Erythroblast (primary cell): ENCODE results near the gene NFATC2IP.

Experiments used
- DNase-seq, 2 experiments: peaks; one replicate each; lab custom pipeline; 2025; lab: John Stamatoyannopoulos, UW
- GATA1 ChIP-seq: IDR thresholded peaks from 2 replicates; pipeline ENCODE4 v1.6.1; 2011; ENCODE audit warnings: low read depth, mild to moderate bottlenecking, control low read depth, low read length, moderate library complexity
- POLR2A ChIP-seq: IDR thresholded peaks from 2 replicates; pipeline ENCODE4 v1.6.1; 2011; ENCODE audit warnings: mild to moderate bottlenecking, low read length

The NFATC2IP gene

DNA sequence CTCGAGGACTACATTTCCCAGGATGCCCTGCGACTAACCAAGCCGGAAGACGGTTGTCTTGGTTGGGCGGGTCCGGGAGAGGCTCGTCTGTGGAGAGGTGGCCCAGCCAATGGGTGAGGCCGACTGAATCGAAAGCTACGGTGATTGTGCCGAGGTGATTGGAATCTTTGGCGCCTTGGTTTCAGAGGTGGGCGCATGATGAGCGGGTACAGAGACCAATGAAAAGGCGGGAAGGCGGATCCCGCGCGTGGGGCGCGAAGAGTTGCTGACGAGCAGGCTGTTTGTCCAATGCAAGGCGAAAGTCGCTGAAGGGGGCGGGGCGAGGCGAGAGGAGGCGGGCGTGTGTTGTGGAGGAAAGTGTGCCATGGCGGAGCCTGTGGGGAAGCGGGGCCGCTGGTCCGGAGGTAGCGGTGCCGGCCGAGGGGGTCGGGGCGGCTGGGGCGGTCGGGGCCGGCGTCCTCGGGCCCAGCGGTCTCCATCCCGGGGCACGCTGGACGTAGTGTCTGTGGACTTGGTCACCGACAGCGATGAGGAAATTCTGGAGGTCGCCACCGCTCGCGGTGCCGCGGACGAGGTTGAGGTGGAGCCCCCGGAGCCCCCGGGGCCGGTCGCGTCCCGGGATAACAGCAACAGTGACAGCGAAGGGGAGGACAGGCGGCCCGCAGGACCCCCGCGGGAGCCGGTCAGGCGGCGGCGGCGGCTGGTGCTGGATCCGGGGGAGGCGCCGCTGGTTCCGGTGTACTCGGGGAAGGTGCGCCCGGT is at the start of gene NFATC2IP:
Gene NFATC2IP, plus strand, starts transcription at position 290 of the 762 bp plus-strand sequence. Its CDS starts 75 bp downstream, at position 365.
- no peak for TF ChIP-seq GATA1
- peak; percentile 71 for TF ChIP-seq POLR2A
- DNase-seq, result peak; percentile 100

- no peak for DNase-seq
- no peak for TF ChIP-seq POLR2A
- TF ChIP-seq GATA1, result no peak
These were observed 48.9 kb upstream of the NFATC2IP start for GRCh38 chr16:28901862-28902261.

- no peak for TF ChIP-seq POLR2A
- TF ChIP-seq GATA1, result no peak
- DNase-seq, result no peak
These were observed 47.8 kb upstream of the NFATC2IP start for GRCh38 chr16:28902909-28903308.

DNA sequence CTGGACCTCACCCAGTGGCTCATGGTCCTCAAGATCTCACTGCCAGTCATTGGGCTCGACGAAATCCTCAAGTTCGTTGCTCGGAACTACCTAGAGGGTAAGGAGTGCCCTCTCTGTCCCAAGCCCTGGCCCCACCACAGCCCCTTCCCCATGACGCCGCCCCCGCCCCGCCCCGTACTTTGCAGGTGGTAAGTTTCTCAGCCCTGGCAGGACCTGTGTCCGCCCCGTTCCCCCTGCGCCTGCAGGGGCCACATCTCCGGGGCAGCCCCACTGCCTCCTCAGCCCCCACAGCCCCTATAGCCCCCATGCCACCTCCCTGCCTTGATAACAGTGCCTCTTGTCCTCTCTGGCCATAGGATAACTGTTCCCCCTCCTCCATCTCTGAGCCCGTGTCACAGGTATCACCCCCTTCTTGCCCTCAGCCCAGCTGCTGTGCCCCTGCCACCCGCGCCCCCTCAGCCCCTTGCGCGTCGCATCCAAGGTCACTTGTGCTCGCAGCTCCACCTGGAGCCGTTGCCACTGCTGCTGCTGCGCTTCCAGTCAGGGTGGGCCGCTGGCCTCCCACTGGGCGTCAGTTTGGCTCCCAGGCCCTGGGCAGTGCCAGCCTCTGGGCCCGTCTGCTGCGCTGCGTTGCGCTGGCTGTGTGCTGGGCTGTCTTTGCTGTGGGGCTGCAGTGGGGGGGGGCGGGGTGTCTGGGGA is 47.2 kb upstream of the NFATC2IP start:
- TF ChIP-seq GATA1 (no peak), POLR2A (no peak)
- DNase-seq, result no peak

GRCh38 chr16:28904363-28904762 is 46.4 kb upstream of the NFATC2IP start:
- DNase-seq, result no peak
- no peak for TF ChIP-seq GATA1
- no peak for TF ChIP-seq POLR2A

DNA sequence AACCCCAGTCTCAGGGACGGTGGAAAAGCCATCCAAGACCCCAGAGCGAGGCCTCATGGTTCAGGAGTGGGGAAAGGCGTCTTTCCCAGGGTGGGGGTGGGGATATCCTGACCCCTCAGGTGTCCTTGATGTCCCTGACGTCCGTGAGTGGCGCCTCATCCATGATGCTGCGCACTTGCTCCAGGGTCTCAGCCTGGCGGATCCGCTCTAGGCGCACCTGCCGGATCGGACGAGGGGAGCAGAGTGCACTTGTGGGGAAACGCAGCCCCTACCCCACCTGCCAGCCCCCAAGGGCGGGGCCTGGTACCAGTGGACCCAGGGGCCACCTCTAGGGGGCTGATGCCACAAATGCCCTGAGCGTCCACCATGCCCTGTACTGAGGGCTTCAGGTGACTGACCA is 45.9 kb upstream of the NFATC2IP start:
- DNase-seq, result no peak
- TF ChIP-seq POLR2A (no peak), GATA1 (no peak)

- TF ChIP-seq GATA1, result no peak
- no peak for TF ChIP-seq POLR2A
- no peak for DNase-seq
These were observed 45.4 kb upstream of the NFATC2IP start for GRCh38 chr16:28905229-28905754.

GRCh38 chr16:28905800-28906372 is 44.9 kb upstream of the NFATC2IP start:
- no peak for DNase-seq
- TF ChIP-seq GATA1 (no peak), POLR2A (no peak)

DNA sequence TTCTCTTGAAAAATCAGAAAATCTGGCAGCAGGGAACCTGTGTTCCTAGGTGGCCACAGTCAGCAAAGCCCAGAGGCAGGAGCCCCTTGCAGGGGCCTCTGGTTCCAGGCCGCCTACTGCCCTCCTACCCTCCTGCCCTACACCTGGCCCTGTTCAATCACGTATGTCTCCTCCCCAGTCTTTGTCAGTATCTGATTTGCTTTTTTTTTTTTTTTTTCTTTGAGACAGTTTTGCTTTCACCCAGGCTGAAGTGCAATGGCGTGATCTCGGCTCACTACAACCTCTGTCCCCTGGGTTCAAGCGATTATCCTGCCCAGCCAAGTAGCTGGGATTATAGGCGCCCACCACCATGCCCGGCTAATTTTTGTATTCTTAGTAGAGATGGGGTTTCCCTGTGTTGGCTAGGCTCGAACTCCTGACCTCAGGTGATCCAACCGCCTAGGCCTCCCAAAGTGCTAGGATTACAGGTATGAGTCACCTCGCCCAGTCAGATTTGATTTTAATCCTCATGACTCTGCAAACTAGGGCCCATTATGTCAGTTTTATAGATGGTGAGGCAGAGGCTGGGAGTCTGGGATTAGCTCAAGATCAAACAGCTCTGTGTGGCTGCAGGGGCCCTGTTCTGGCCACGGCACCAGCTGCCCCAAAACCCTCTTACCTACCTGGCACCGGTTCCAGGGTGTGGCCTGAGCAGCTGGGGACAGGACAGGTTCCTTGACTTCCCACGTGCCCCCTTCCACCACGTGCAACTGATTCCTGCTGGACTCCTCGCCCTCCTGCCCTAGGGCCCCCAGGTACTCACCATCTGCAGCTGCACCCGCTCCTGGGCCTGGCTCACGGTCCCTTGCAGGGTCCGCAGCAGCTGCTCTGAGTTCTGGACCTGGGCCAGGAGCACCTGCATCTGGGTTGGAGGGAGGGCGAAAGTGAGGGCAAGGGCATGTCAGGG is 40.4 kb upstream of the NFATC2IP start:
- DNase-seq, result no peak
- TF ChIP-seq GATA1, result no peak
- no peak for TF ChIP-seq POLR2A

DNA sequence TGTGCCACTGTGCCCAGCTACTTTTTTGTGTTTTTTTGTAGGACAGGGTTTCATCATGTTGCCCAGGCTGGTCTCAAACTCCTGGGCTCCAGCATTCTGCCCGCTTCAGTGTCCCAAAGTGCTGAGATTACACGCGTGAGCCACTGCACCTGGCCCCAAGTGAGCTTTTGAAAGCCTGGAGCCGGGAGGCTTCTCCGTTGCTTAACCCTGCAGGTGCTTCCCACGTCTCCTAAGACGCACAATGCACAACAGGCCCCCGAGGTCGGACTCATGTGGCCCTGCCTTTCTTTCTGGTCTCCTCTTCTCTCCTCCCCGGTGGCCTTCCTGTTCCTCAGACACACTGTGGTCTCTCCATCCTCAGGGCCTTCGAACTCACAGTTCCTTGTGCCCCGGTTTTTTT is 38.2 kb upstream of the NFATC2IP start:
- TF ChIP-seq POLR2A (no peak), GATA1 (no peak)
- DNase-seq, result no peak

GRCh38 chr16:28913946-28914724 is 36.6 kb upstream of the NFATC2IP start:
- DNase-seq, result no peak
- TF ChIP-seq GATA1, result no peak
- TF ChIP-seq POLR2A, result no peak

DNA sequence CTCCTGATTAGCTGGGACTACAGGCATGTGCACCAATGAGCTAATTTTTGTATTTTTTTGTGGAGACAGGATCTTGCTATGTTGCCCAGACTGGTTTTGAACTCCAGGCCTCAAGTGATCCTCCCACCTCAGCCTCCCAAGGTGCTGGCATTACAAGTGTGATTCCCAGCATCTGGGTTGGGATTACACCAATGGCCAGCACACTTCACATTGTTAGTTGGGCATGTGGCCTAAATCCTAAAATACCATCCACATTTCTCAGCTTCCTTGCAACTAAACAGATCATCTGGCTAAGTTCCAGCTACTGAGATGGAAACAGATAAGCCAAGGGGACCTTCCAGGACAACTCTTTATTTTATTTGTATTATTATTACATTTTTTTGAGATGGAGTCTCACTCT is 35.6 kb upstream of the NFATC2IP start:
- DNase-seq, result no peak
- TF ChIP-seq GATA1 (no peak), POLR2A (no peak)
